HG02885 (cell line): Measurements from ENCODE around the gene ERH.

Source experiments
- ATAC-seq: cut with Tn5 transposase; IDR thresholded peaks from one replicate; pipeline ENCODE4 v1.9.1; 2021; ENCODE audit warnings: mild to moderate bottlenecking; ENCODE audit not compliant: unreplicated experiment, poor library complexity

ERH gene

GRCh38 chr14:69333791-69334337 lies 64.2 kb downstream of the ERH start:
- no peak for ATAC-seq

DNA sequence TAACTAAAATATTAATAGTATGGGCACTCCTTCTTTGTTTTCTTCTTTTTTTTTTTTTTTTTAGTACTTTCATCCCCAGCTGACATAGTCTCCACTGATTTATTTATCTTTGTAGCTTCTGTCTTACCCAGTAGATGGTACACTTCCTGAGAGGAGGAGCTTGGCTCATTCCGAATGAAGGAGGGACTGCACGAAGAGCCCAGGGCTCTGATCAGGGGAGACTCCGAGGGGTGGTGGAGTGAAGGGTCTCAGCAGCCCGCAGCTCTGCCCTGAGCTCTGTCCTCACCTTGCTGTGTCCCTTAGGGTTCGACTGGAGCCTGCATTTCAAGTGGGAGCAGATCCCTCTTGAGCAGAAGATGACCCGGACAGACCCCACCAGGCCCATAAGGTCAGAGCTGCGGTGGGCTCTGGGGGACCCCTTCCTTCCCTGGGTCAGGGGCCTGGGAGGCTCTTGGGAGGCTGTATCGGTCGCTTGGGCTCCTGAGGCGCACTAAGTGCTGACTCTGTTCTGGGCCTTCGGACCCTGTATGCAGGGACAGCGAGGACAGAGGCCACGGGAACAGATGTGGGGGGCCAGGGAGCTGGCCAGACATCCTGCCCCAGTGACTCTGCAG lies 65.2 kb downstream of the ERH start:
- no peak for ATAC-seq

DNA sequence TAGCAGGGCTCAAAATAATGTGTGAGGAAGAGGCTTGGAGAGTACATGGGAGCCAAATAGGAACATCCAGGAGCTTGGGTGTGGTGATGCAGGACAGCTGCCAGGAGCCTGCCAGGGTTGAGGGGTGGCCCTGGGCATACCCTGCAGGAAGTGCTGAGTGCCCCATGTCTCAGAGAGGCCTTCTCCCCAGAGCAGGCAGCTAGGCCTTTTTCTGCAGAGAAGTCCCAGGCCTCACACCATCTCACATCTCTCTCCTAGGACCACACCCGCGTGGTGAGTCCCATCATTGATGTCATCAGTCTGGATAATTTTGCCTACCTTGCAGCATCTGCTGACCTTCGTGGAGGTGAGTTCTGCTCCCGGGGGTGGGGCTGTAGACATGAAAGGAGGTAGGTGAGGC lies 66.9 kb downstream of the ERH start:
- no peak for ATAC-seq
